T47D (cell line): Measurements from ENCODE around the gene RAPGEF3.
A peak's percentile ranks its signal among the peaks of the same experiment; 100 is the strongest.

ENCODE experiments used
- DNase-seq, 2 experiments: peaks; one replicate each; pipeline versions ENCODE4 v3.0.0 to v3.0.0-alpha.2; 2011 to 2012; ENCODE audit warnings: low read depth in 1 of 2, low spot score in 1 of 2
- JUND ChIP-seq: IDR thresholded peaks from 2 replicates; pipeline ENCODE4 v1.6.1; 2012; ENCODE audit warnings: low read depth
- in situ Hi-C: cut with HindIII; loops from 2 replicates; pipeline ENCODE4 v1.10.0; 2016; ENCODE audit warnings: low sequenced_read_pairs, low pct_unique_long_range_greater_than_20kb

Gene RAPGEF3

GRCh38 chr12:47777741-47778558 is 19.3 kb upstream of the RAPGEF3 start:
- peak in 1 of 2 experiments; percentile 64 for DNase-seq
- TF ChIP-seq JUND = no peak
- in situ Hi-C loops = no loop called here

- DNase-seq = no peak
- in situ Hi-C loops = no loop called here
- no peak for TF ChIP-seq JUND
Measured at GRCh38 chr12:47777151-47777550, 18.5 kb upstream of the RAPGEF3 start.

GRCh38 chr12:47776471-47777143 is 17.9 kb upstream of the RAPGEF3 start:
- in situ Hi-C loops = no loop called here
- TF ChIP-seq JUND = no peak
- no peak for DNase-seq

GRCh38 chr12:47775100-47775911 is 16.6 kb upstream of the RAPGEF3 start:
- TF ChIP-seq JUND = no peak
- in situ Hi-C loops = no loop called here
- peak in 1 of 2 experiments; percentile 58 for DNase-seq

GRCh38 chr12:47774663-47775062 is 16.0 kb upstream of the RAPGEF3 start:
- in situ Hi-C loops = no loop called here
- no peak for DNase-seq
- TF ChIP-seq JUND = no peak

- no peak for TF ChIP-seq JUND
- in situ Hi-C loops = no loop called here
- peak in 1 of 2 experiments; percentile 58 for DNase-seq
Measured at GRCh38 chr12:47773858-47774580, 15.3 kb upstream of the RAPGEF3 start.

GRCh38 chr12:47773062-47773857 is 14.6 kb upstream of the RAPGEF3 start, which contains the start of gene SLC48A1:
Gene SLC48A1 (plus strand): TSS chr12:47773238. CDS start chr12:47773305, 67 bp downstream.
- DNase-seq = peak; percentile 83 to 96

GRCh38 chr12:47772738-47773061 is 14.0 kb upstream of the RAPGEF3 start:
- DNase-seq = no peak

More at GRCh38 chr12:47773062-47773857, 14.6 kb upstream of the RAPGEF3 start, which contains the start of gene SLC48A1:
- TF ChIP-seq JUND = no peak
- in situ Hi-C loops = no loop called here

GRCh38 chr12:47772094-47772660 is 13.5 kb upstream of the RAPGEF3 start:
- no peak for TF ChIP-seq JUND
- no peak for DNase-seq
- in situ Hi-C loops = no loop called here

More at GRCh38 chr12:47772738-47773061, 14.0 kb upstream of the RAPGEF3 start:
- TF ChIP-seq JUND = no peak
- in situ Hi-C loops = no loop called here

GRCh38 chr12:47771304-47771703 is 12.6 kb upstream of the RAPGEF3 start:
- DNase-seq = no peak
- no peak for TF ChIP-seq JUND
- in situ Hi-C loops = no loop called here
